ENCODE measurements around the gene TTLL13. TPM values are rescaled to one million over a fixed set of nuclear protein-coding genes. Genes with fewer than 3 reads are reported as not detected.
A peak's percentile ranks its signal among the peaks of the same experiment; 100 is the strongest.
"Not testable (repeated sequence)": the region's sequence is repeated elsewhere in the genome, so short reads cannot be mapped to it uniquely, and the experiment has no call there.

The TTLL13 gene
- total RNA-seq, 2 donors from 2014 or later = not detected

- Histone ChIP-seq H3K4me3 (no peak overlapping the region), H3K36me3 (no peaks in the 10 kb centered on the region), H3K4me1 (ENCODE audit: control insufficient read depth in 1 of 2, low read depth in 2 of 2) (no peaks in the 10 kb centered on the region), H3K27ac (no peak overlapping the region), H3K27me3 (replicated peaks; ENCODE audit: insufficient read depth) (no peaks in the 10 kb centered on the region), H3K9me3 (no peaks in the 10 kb centered on the region)
- TF ChIP-seq, protein P1, sequence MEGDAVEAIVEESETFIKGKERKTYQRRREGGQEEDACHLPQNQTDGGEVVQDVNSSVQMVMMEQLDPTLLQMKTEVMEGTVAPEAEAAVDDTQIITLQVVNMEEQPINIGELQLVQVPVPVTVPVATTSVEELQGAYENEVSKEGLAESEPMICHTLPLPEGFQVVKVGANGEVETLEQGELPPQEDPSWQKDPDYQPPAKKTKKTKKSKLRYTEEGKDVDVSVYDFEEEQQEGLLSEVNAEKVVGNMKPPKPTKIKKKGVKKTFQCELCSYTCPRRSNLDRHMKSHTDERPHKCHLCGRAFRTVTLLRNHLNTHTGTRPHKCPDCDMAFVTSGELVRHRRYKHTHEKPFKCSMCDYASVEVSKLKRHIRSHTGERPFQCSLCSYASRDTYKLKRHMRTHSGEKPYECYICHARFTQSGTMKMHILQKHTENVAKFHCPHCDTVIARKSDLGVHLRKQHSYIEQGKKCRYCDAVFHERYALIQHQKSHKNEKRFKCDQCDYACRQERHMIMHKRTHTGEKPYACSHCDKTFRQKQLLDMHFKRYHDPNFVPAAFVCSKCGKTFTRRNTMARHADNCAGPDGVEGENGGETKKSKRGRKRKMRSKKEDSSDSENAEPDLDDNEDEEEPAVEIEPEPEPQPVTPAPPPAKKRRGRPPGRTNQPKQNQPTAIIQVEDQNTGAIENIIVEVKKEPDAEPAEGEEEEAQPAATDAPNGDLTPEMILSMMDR (IDR thresholded peaks at IDR 0.05) = no peak
- ATAC-seq (ENCODE audit: insufficient number of reproducible peaks, low FRiP score, low read depth) (no peak), DNase-seq (ENCODE audit: low spot score) (no peak)
Measured at GRCh38 chr15:90243943-90244639, 5.3 kb upstream of the TTLL13 start.

GRCh38 chr15:90248789-90249202, 560 bp upstream of the TTLL13 start:
- H3K27ac ChIP-seq = no peak overlapping the region
- ATAC-seq (ENCODE audit: insufficient number of reproducible peaks, low FRiP score, low read depth) = no peak
- H3K4me1 ChIP-seq (ENCODE audit: control insufficient read depth in 1 of 2, low read depth in 2 of 2) = peaks cover 0 to 4% of the 10 kb centered on the region in 2 donors
- no peaks in the 10 kb centered on the region for H3K27me3 ChIP-seq (replicated peaks; ENCODE audit: insufficient read depth)
- DNase-seq (ENCODE audit: low spot score) = no peak
- H3K9me3 ChIP-seq = no peaks in the 10 kb centered on the region
- H3K36me3 ChIP-seq = no peaks in the 10 kb centered on the region
- peak overlapping the region; percentile 89 for H3K4me3 ChIP-seq
- TF ChIP-seq, protein P1 (IDR thresholded peaks at IDR 0.05) = no peak

- DNase-seq (ENCODE audit: low spot score) (no peak), ATAC-seq (ENCODE audit: insufficient number of reproducible peaks, low FRiP score, low read depth) (no peak)
- no peaks in the 10 kb centered on the region for H3K36me3 ChIP-seq
- no peak overlapping the region for H3K27ac ChIP-seq
- no peaks in the 10 kb centered on the region for H3K27me3 ChIP-seq (replicated peaks; ENCODE audit: insufficient read depth)
- TF ChIP-seq, protein P1 (IDR thresholded peaks at IDR 0.05) = no peak
- H3K9me3 ChIP-seq = no peaks in the 10 kb centered on the region
- H3K4me1 ChIP-seq (ENCODE audit: control insufficient read depth in 1 of 2, low read depth in 2 of 2) = no peaks in the 10 kb centered on the region
- H3K4me3 ChIP-seq = no peak overlapping the region
Measured at GRCh38 chr15:90257776-90258175, 8.4 kb downstream of the TTLL13 start.

DNA sequence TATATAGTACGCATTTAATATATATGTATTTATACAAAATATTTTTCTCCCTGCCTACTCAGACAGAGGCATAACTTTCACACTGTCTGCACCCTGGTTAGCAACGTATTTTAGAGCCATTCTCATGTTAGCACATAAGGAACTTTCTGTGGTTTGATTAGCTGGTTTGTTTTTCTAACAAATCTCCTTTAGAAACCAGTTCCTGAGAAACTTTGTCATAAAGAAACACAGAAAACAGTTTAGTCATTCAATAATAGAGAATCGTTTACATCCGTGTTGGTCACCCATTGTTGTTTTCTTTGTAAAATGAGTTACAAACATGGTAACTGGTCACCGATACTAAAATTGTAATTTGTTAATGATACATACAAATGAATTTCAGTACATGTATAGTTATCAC, 10.2 kb downstream of the TTLL13 start:
- Histone ChIP-seq H3K4me3 (no peak overlapping the region), H3K27ac (no peak overlapping the region), H3K27me3 (replicated peaks; ENCODE audit: insufficient read depth) (no peaks in the 10 kb centered on the region), H3K4me1 (ENCODE audit: control insufficient read depth in 1 of 2, low read depth in 2 of 2) (peaks cover 4 to 5% of the 10 kb centered on the region in 2 donors), H3K36me3 (no peaks in the 10 kb centered on the region), H3K9me3 (no peaks in the 10 kb centered on the region)
- DNase-seq (ENCODE audit: low spot score) (no peak), ATAC-seq (ENCODE audit: insufficient number of reproducible peaks, low FRiP score, low read depth) (no peak)
- TF ChIP-seq, protein P1 (IDR thresholded peaks at IDR 0.05) = no peak

- H3K27me3 ChIP-seq (replicated peaks; ENCODE audit: insufficient read depth); H3K27ac ChIP-seq; DNase-seq (ENCODE audit: low spot score); H3K36me3 ChIP-seq; H3K4me3 ChIP-seq; H3K9me3 ChIP-seq; ATAC-seq (ENCODE audit: insufficient number of reproducible peaks, low FRiP score, low read depth): not testable (repeated sequence)
- peaks cover 8 to 11% of the 10 kb centered on the region in 2 donors for H3K4me1 ChIP-seq (ENCODE audit: control insufficient read depth in 1 of 2, low read depth in 2 of 2)
Measured at GRCh38 chr15:90260731-90261130, 11.4 kb downstream of the TTLL13 start.

DNA sequence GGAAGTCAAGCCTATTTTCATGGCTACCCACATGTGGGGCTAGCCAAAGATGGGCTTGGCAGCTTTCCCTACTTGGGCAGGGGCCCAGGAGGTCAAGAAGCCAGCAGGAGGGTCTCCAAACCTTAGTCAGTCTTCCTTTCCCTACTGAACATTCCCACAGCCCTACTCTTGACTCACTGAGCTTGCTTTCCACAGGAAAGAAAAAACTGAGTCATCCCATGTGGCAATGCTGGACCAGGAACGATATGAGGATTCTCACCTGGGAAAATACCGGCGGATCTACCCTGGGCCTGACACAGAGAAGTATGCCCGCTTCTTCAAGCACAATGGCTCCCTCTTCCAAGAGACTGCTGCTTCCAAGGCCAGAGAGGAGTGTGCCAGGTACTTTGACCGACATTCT, 12.5 kb downstream of the TTLL13 start:
- no peaks in the 10 kb centered on the region for H3K36me3 ChIP-seq
- no peaks in the 10 kb centered on the region for H3K27me3 ChIP-seq (replicated peaks; ENCODE audit: insufficient read depth)
- H3K4me1 ChIP-seq (ENCODE audit: control insufficient read depth in 1 of 2, low read depth in 2 of 2) = peaks cover 10 to 15% of the 10 kb centered on the region in 2 donors
- no peak for ATAC-seq (ENCODE audit: insufficient number of reproducible peaks, low FRiP score, low read depth)
- no peaks in the 10 kb centered on the region for H3K9me3 ChIP-seq
- DNase-seq (ENCODE audit: low spot score) = no peak
- TF ChIP-seq, protein P1 (IDR thresholded peaks at IDR 0.05) = no peak
- H3K4me3 ChIP-seq = no peak overlapping the region
- no peak overlapping the region for H3K27ac ChIP-seq

Measured in thoracic aorta (tissue), 2 donors.